ENCODE data around the gene TNFRSF11A. TPM values are rescaled to one million over a fixed set of nuclear protein-coding genes. Genes with fewer than 3 reads are reported as not detected.

TNFRSF11A gene
- total RNA-seq, 2 donors from 2014 or later = 2.9 to 3.6 TPM

GRCh38 chr18:62339106-62339988 lies 14.2 kb downstream of the TNFRSF11A start:
- ATAC-seq = peak; percentile 12 to 91
- intact Hi-C loops (cut with DNase I) = no loop called here

GRCh38 chr18:62340996-62341395 lies 15.9 kb downstream of the TNFRSF11A start:
- DNase-seq (no peak), ATAC-seq (no peak)
- intact Hi-C loops (cut with DNase I) = no loop called here

More at GRCh38 chr18:62339106-62339988, 14.2 kb downstream of the TNFRSF11A start:
- DNase-seq = no peak

GRCh38 chr18:62341473-62341872 lies 16.4 kb downstream of the TNFRSF11A start:
- DNase-seq = no peak
- intact Hi-C loops (cut with DNase I) = no loop called here
- no peak for ATAC-seq

GRCh38 chr18:62342884-62343283 lies 17.8 kb downstream of the TNFRSF11A start:
- intact Hi-C loops (cut with DNase I) = no loop called here
- DNase-seq (no peak), ATAC-seq (no peak)

- DNase-seq (no peak), ATAC-seq (no peak)
- intact Hi-C loops (cut with DNase I) = no loop called here
These were observed 18.2 kb downstream of the TNFRSF11A start for GRCh38 chr18:62343316-62343715.

GRCh38 chr18:62345909-62346308 lies 20.8 kb downstream of the TNFRSF11A start:
- no peak for ATAC-seq
- intact Hi-C loops (cut with DNase I) = no loop called here

GRCh38 chr18:62346333-62347088 lies 21.4 kb downstream of the TNFRSF11A start:
- intact Hi-C loops (cut with DNase I) = no loop called here
- DNase-seq (no peak), ATAC-seq (no peak)

More at GRCh38 chr18:62345909-62346308, 20.8 kb downstream of the TNFRSF11A start:
- DNase-seq = no peak

GRCh38 chr18:62347089-62347506 lies 22.0 kb downstream of the TNFRSF11A start:
- intact Hi-C loops (cut with DNase I) = no loop called here
- DNase-seq (no peak), ATAC-seq (no peak)

- DNase-seq = no peak
- intact Hi-C loops (cut with DNase I) = no loop called here
- no peak for ATAC-seq
These were observed 23.4 kb downstream of the TNFRSF11A start for GRCh38 chr18:62348474-62348873.

- ATAC-seq (no peak), DNase-seq (no peak)
- intact Hi-C loops (cut with DNase I) = no loop called here
These were observed 28.1 kb downstream of the TNFRSF11A start for GRCh38 chr18:62353170-62353569.

- ATAC-seq (peak in 1 of 2 donors; percentile 30), DNase-seq (no peak)
- intact Hi-C loops (cut with DNase I) = no loop called here
These were observed 29.0 kb downstream of the TNFRSF11A start for GRCh38 chr18:62354151-62354550.

GRCh38 chr18:62357079-62357719 lies 32.1 kb downstream of the TNFRSF11A start:
- no peak for ATAC-seq
- intact Hi-C loops (cut with DNase I) = no loop called here
- no peak for DNase-seq

GRCh38 chr18:62360805-62361204 lies 35.7 kb downstream of the TNFRSF11A start:
- DNase-seq (no peak), ATAC-seq (no peak)
- intact Hi-C loops (cut with DNase I) = no loop called here

- ATAC-seq (no peak), DNase-seq (no peak)
- intact Hi-C loops (cut with DNase I) = no loop called here
These were observed 36.2 kb downstream of the TNFRSF11A start for GRCh38 chr18:62361288-62361687.

GRCh38 chr18:62364558-62364957 lies 39.4 kb downstream of the TNFRSF11A start:
- ATAC-seq (no peak), DNase-seq (no peak)
- intact Hi-C loops (cut with DNase I) = no loop called here

- DNase-seq = no peak
- ATAC-seq = no peak
- intact Hi-C loops (cut with DNase I) = no loop called here
These were observed 40.3 kb downstream of the TNFRSF11A start for GRCh38 chr18:62365420-62365819.

GRCh38 chr18:62366992-62367391 lies 41.9 kb downstream of the TNFRSF11A start:
- ATAC-seq = no peak
- no peak for DNase-seq
- intact Hi-C loops (cut with DNase I) = no loop called here

- intact Hi-C loops (cut with DNase I) = no loop called here
- DNase-seq (no peak), ATAC-seq (no peak)
These were observed 43.0 kb downstream of the TNFRSF11A start for GRCh38 chr18:62368100-62368499.

GRCh38 chr18:62369129-62369644 lies 44.1 kb downstream of the TNFRSF11A start:
- no peak for DNase-seq
- no peak for ATAC-seq
- intact Hi-C loops (cut with DNase I) = no loop called here

- DNase-seq (no peak), ATAC-seq (no peak)
- intact Hi-C loops (cut with DNase I) = no loop called here
These were observed 45.3 kb downstream of the TNFRSF11A start for GRCh38 chr18:62370366-62370765.

Measured in left cardiac atrium (tissue), 4 donors.